Osteocyte (in vitro differentiated cells): Measurements from ENCODE around the gene TMED6. TPM values are rescaled to one million over a fixed set of nuclear protein-coding genes. Genes with fewer than 3 reads are reported as not detected.
A peak's percentile ranks its signal among the peaks of the same experiment; 100 is the strongest.

ENCODE experiments used
- DNase-seq: peaks from one replicate; pipeline ENCODE4 v3.0.0; 2021; ENCODE audit warnings: mixed read lengths; ENCODE audit not compliant: unreplicated experiment; ENCODE audit errors: extremely low spot score
- H3K27ac Mint-ChIP-seq: one replicate; pipeline ENCODE4 v1.8.0; 2021; ENCODE audit warnings: mild to moderate bottlenecking, mixed read lengths; ENCODE audit not compliant: unreplicated experiment
- H3K27me3 Mint-ChIP-seq: one replicate; pipeline ENCODE4 v1.8.0; 2021; ENCODE audit warnings: mixed read lengths; ENCODE audit not compliant: unreplicated experiment
- H3K36me3 Mint-ChIP-seq: one replicate; pipeline ENCODE4 v1.8.0; 2021; ENCODE audit warnings: mixed read lengths; ENCODE audit not compliant: unreplicated experiment
- H3K4me1 Mint-ChIP-seq: one replicate; pipeline ENCODE4 v1.8.0; 2021; ENCODE audit warnings: mixed read lengths; ENCODE audit not compliant: unreplicated experiment
- H3K4me3 Mint-ChIP-seq: one replicate; pipeline ENCODE4 v1.8.0; 2021; ENCODE audit warnings: mild to moderate bottlenecking, moderate library complexity, mixed read lengths; ENCODE audit not compliant: unreplicated experiment
- H3K9me3 Mint-ChIP-seq: one replicate; pipeline ENCODE4 v1.8.0; 2021; ENCODE audit warnings: mixed read lengths; ENCODE audit not compliant: unreplicated experiment
- total RNA-seq: library from RNA; stranded (reverse); gene quantifications from 2 replicates; pipeline ENCODE4 v1.2.1, GENCODE V29; 2021
- TF ChIP-seq, protein P1 (sequence below): fragments of 200-600 bp; sonication (generic); IDR thresholded peaks from 2 replicates; pipeline ENCODE4 v1.5.0; 2021; ENCODE audit warnings: antibody characterized with exemption, mild to moderate bottlenecking, moderate library complexity

TMED6 gene
- total RNA-seq, 1 donor from 2014 or later: 0.40 TPM

DNA sequence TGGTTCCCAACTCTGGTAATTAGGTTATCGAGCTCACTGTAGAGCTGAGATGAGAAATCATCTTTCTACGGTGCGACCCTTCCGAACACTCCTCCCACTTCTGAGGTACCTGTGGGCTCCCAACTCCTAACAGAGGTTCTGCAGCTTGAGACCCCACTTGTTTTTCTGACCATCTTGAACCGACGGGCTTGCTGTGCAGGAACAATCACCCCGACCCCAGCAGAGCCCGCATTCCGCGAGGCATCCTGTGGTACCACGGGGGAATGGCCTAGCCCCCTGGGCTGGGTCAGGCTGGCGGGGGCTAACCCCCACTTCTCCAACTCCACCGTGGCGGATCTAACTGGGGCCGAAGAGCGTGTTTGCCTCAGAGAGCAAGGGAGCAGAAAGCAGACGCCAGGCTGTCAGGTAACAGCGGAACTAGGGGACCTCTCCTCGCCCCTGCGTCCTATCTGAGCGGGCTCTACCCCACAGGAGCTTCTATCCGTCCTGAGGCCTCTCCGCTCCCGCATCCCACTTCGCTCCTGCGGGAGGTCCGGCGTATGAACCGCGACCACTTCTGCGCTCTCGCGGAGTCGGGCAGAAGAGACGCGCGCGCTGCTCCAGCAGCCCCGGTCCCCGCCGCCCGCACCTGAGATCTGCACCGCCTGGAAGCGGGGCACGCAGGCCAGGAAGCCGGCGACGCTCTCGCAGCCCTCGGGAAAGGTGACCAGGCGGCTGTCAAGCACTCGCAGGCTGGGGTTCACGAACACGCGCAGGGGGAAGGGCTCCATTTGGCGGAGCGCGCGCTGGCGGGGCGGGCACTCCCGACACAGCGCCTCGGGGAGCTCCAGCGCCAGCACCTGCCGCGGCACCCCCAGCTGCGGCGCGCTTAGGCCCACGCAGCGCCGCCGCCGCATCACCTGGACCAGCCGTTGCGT, 22.0 kb downstream of the TMED6 start:
- Mint-ChIP-seq H3K36me3 (peaks cover 19% of the 10 kb centered on the region), H3K27ac (peak overlapping the region; percentile 73), H3K27me3 (no peaks in the 10 kb centered on the region), H3K4me1 (peaks cover 28% of the 10 kb centered on the region), H3K9me3 (no peaks in the 10 kb centered on the region), H3K4me3 (peak overlapping the region; percentile 79)
- TF ChIP-seq, protein P1, sequence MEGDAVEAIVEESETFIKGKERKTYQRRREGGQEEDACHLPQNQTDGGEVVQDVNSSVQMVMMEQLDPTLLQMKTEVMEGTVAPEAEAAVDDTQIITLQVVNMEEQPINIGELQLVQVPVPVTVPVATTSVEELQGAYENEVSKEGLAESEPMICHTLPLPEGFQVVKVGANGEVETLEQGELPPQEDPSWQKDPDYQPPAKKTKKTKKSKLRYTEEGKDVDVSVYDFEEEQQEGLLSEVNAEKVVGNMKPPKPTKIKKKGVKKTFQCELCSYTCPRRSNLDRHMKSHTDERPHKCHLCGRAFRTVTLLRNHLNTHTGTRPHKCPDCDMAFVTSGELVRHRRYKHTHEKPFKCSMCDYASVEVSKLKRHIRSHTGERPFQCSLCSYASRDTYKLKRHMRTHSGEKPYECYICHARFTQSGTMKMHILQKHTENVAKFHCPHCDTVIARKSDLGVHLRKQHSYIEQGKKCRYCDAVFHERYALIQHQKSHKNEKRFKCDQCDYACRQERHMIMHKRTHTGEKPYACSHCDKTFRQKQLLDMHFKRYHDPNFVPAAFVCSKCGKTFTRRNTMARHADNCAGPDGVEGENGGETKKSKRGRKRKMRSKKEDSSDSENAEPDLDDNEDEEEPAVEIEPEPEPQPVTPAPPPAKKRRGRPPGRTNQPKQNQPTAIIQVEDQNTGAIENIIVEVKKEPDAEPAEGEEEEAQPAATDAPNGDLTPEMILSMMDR: no peak
- DNase-seq: no peak

DNA sequence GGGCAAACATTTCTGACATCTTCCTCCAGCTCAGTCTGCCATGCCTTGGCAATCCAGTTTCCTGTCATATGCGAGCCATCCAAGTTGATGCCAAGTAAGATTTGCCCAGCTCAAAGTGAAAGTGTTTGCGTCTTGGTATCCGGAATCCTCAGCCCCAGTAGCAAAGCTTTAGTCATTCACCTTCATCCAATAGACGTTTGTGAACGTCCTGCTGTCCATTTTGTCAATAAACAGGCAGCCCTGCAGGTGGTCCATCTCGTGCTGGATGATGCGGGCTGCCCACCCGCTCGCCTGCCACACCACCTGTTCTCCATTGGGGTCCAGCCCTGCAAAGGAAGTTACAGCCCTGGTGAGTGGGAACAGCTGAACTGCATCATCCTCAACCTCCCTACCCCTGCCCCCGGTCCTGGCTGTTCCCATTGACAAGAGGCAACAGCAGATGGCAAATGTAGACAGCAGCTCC, 22.7 kb downstream of the TMED6 start:
- no peak for DNase-seq
- Mint-ChIP-seq H3K27ac (peak overlapping the region; percentile 73), H3K4me3 (peak overlapping the region; percentile 79), H3K36me3 (peaks cover 15% of the 10 kb centered on the region), H3K27me3 (no peaks in the 10 kb centered on the region), H3K4me1 (peaks cover 28% of the 10 kb centered on the region), H3K9me3 (no peaks in the 10 kb centered on the region)
- TF ChIP-seq, protein P1: no peak

- Mint-ChIP-seq H3K27ac (no peak overlapping the region), H3K4me1 (peaks cover 28% of the 10 kb centered on the region), H3K36me3 (peaks cover 11% of the 10 kb centered on the region), H3K9me3 (no peaks in the 10 kb centered on the region), H3K27me3 (no peaks in the 10 kb centered on the region), H3K4me3 (no peak overlapping the region)
- TF ChIP-seq, protein P1: no peak
- DNase-seq: no peak
Measured at GRCh38 chr16:69327585-69328310, 23.8 kb downstream of the TMED6 start.

DNA sequence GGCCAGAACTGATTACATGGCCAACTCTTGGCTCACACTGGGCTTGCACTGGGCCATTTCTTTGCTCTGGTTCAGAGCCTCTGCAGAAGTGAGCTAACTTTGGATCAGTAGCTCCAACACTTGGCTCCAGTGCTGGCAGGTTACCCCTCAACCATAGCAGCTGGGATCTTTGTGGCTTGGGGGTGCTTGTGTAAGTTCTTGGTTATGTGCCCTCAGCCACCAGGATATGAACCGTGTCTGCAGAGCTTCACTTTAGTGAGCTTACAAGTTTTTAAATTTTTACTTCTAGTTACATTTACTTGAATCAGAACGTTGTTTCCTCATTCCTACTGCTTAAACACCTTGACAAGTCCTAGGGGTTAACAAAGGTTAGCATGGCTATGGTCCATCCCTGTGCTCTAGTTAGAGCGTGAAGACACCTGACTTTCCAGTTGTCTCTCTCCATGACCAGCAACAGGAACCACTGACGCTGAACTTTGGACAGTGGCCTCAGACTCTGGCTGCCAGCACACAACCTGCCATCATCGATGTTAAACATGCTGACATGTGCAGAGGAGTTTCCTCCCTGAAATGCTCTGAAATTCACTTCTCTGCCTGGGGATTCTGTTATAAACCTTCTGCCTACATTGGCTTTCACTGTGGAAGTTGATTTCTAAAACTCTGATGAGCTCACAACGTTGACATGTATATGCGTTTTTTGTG, 25.3 kb downstream of the TMED6 start:
- no peak for DNase-seq
- Mint-ChIP-seq H3K9me3 (no peaks in the 10 kb centered on the region), H3K27me3 (no peaks in the 10 kb centered on the region), H3K4me1 (peaks cover 28% of the 10 kb centered on the region), H3K4me3 (no peak overlapping the region), H3K36me3 (peaks cover 17% of the 10 kb centered on the region), H3K27ac (no peak overlapping the region)
- TF ChIP-seq, protein P1: no peak
